ENCODE measurements around the gene ACTA2.
"Not testable (repeated sequence)": the region's sequence is repeated elsewhere in the genome, so short reads cannot be mapped to it uniquely, and the experiment has no call there.

ACTA2 gene

GRCh38 chr10:88946965-88947590 is 5.5 kb downstream of the ACTA2 start:
- no peak for DNase-seq

GRCh38 chr10:88946200-88946599 is 6.4 kb downstream of the ACTA2 start:
- DNase-seq: no peak

GRCh38 chr10:88944813-88945212 is 7.8 kb downstream of the ACTA2 start:
- DNase-seq: no peak

GRCh38 chr10:88943778-88944177 is 8.8 kb downstream of the ACTA2 start:
- DNase-seq: no peak

- DNase-seq: no peak
Observed at GRCh38 chr10:88941026-88941425, 11.5 kb downstream of the ACTA2 start.

- no peak for DNase-seq
Observed at GRCh38 chr10:88938938-88939337, 13.6 kb downstream of the ACTA2 start.

- DNase-seq: no peak
Observed at GRCh38 chr10:88938039-88938438, 14.5 kb downstream of the ACTA2 start.

- DNase-seq: no peak
Observed at GRCh38 chr10:88936656-88937055, 15.9 kb downstream of the ACTA2 start.

GRCh38 chr10:88934900-88935672 is 17.5 kb downstream of the ACTA2 start:
- DNase-seq: peak; percentile 24

- DNase-seq: no peak
Observed at GRCh38 chr10:88933564-88933963, 19.0 kb downstream of the ACTA2 start.

- peak; percentile 7 for DNase-seq
Observed at GRCh38 chr10:88932539-88933256, 19.9 kb downstream of the ACTA2 start.

- DNase-seq: not testable (repeated sequence)
Observed at GRCh38 chr10:88932029-88932428, 20.5 kb downstream of the ACTA2 start.

GRCh38 chr10:88931548-88931947 is 21.0 kb downstream of the ACTA2 start:
- DNase-seq: no peak

- no peak for DNase-seq
Observed at GRCh38 chr10:88928254-88928653, 24.3 kb downstream of the ACTA2 start.

- DNase-seq: no peak
Observed at GRCh38 chr10:88927416-88927690, 25.2 kb downstream of the ACTA2 start.

- no peak for DNase-seq
Observed at GRCh38 chr10:88926566-88927415, 25.8 kb downstream of the ACTA2 start.

GRCh38 chr10:88923520-88923919 is 29.1 kb downstream of the ACTA2 start:
- no peak for DNase-seq

GRCh38 chr10:88922041-88922440 is 30.5 kb downstream of the ACTA2 start:
- DNase-seq: no peak

- DNase-seq: no peak
Observed at GRCh38 chr10:88920986-88921593, 31.5 kb downstream of the ACTA2 start.

GRCh38 chr10:88920198-88920597 is 32.4 kb downstream of the ACTA2 start:
- DNase-seq: no peak

- no peak for DNase-seq
Observed at GRCh38 chr10:88919041-88919440, 33.5 kb downstream of the ACTA2 start.

- no peak for DNase-seq
Observed at GRCh38 chr10:88918191-88918905, 34.2 kb downstream of the ACTA2 start.
